K562 (cell line): ENCODE data around the gene TF. TPM values are rescaled to one million over a fixed set of nuclear protein-coding genes. Genes with fewer than 3 reads are reported as not detected.

ENCODE experiments used
- ATAC-seq: fragments of 200-7000 bp; cut with Tn5 transposase; 3 replicates; pipeline ENCODE4 v1.9.1; 2020; ENCODE audit warnings: moderate library complexity
- BruUV-seq: library from RNA; stranded (reverse); fragments of 400-500 nt; replicated peaks from 2 replicates; lab custom pipeline; 2021; lab: Mats Ljungman, UMichigan
- CTCF ChIA-PET: fragments of 300-600 bp; formaldehyde crosslinking; extraction: SDS; loops from one replicate; lab custom pipeline; 2021; ENCODE audit warnings: low intra/inter-chr PET ratio; lab: Yijun Ruan, JAX
- POLR2A ChIA-PET: fragments of 300-600, 350-650 bp; sonication (Branson Sonifier 250); formaldehyde crosslinking; extraction: SDS; loops from one replicate; lab custom pipeline; 2021; ENCODE audit warnings: antibody characterized with exemption, inconsistent platforms; lab: Yijun Ruan, JAX
- DNase-seq, 4 experiments: peaks; one replicate each; pipeline versions ENCODE4 v3.0.0 to v3.0.0-alpha.2; 2011 to 2018; ENCODE audit warnings: low spot score in 3 of 4, mixed read lengths in 3 of 4; ENCODE audit errors: extremely low read depth in 1 of 4
- FAIRE-seq: peaks from 2 replicates; lab custom pipeline; 2011; peaks lifted over from hg19 to GRCh38; lab: Jason Lieb, UNC
- H2AFZ ChIP-seq: 2 replicates; pipeline ENCODE4 v1.6.0; 2011; ENCODE audit warnings: low read depth, low read length, control low read depth, inconsistent platforms
- H3K27ac ChIP-seq: fragments of 200-600 bp; 3 replicates; pipeline ENCODE4 v1.8.0; 2011; ENCODE audit warnings: low read depth, mild to moderate bottlenecking, control low read depth, inconsistent platforms, low read length, moderate library complexity, mixed read lengths; ENCODE audit errors: extremely low read depth
- H3K27me3 ChIP-seq, 2 experiments: fragments of 300-600 bp in 1 of 2; 2 replicates in 1 of 2; 3 replicates in 1 of 2; pipeline versions ENCODE4 v1.6.0 to v1.8.0; 2011; ENCODE audit warnings: inconsistent platforms in 2 of 2, low read length in 2 of 2, mild to moderate bottlenecking in 1 of 2, mixed read lengths in 1 of 2, moderate library complexity in 1 of 2; ENCODE audit not compliant: control insufficient read depth in 2 of 2, insufficient read depth in 2 of 2
- H3K36me3 ChIP-seq: fragments of 300-600 bp; 3 replicates; pipeline ENCODE4 v1.8.0; 2011; ENCODE audit warnings: mild to moderate bottlenecking, low read length, inconsistent platforms; ENCODE audit not compliant: control insufficient read depth, insufficient read depth
- H3K4me1 ChIP-seq, 2 experiments: fragments of 200-600 bp in 1 of 2; replicated peaks in 1 of 2; 2 replicates in 1 of 2; 3 replicates in 1 of 2; pipeline versions ENCODE4 v1.5.1 to v1.8.0; 2011; ENCODE audit warnings: inconsistent platforms in 2 of 2, low read length in 2 of 2, mild to moderate bottlenecking in 1 of 2, mixed read lengths in 1 of 2, moderate library complexity in 1 of 2; ENCODE audit not compliant: control insufficient read depth in 2 of 2, insufficient read depth in 2 of 2
- H3K4me2 ChIP-seq: 2 replicates; pipeline ENCODE4 v1.6.1; 2011; ENCODE audit warnings: low read length, control low read depth, inconsistent platforms, mixed read lengths; ENCODE audit not compliant: insufficient read depth
- H3K4me3 ChIP-seq: fragments of 200-600 bp; sonication (generic), shearing (Covaris generic); 2 replicates; pipeline ENCODE4 v1.5.1; 2016; ENCODE audit warnings: control low read depth, inconsistent platforms
- H3K79me2 ChIP-seq: fragments of 200-600 bp; 3 replicates; pipeline ENCODE4 v1.8.0; 2011; ENCODE audit warnings: low read length, inconsistent platforms; ENCODE audit not compliant: control insufficient read depth, insufficient read depth
- H3K9ac ChIP-seq, 2 experiments: 2 replicates each; pipeline versions ENCODE4 v1.6.0 to v1.6.1; 2011; ENCODE audit warnings: low read depth in 2 of 2, low read length in 2 of 2, control low read depth in 1 of 2, inconsistent platforms in 1 of 2, mild to moderate bottlenecking in 1 of 2, mixed read lengths in 1 of 2; ENCODE audit not compliant: insufficient read depth in 1 of 2
- H3K9me1 ChIP-seq: one replicate; pipeline ENCODE4 v1.6.0; 2011; ENCODE audit warnings: inconsistent platforms, mild to moderate bottlenecking, low read length, moderate library complexity; ENCODE audit not compliant: control insufficient read depth, insufficient read depth
- H3K9me3 ChIP-seq: replicated peaks from 2 replicates; pipeline ENCODE4 v1.5.1; 2011; ENCODE audit warnings: low read depth, low read length, inconsistent platforms; ENCODE audit not compliant: control insufficient read depth, insufficient read depth
- H4K20me1 ChIP-seq: replicated peaks from 2 replicates; pipeline ENCODE4 v1.6.1; 2011; ENCODE audit warnings: low read length, inconsistent platforms, mixed read lengths; ENCODE audit not compliant: control insufficient read depth, insufficient read depth
- HMBOX1 ChIP-seq: sonication (generic); IDR thresholded peaks from 2 replicates; pipeline ENCODE4 v1.6.1; 2016
- OTX1 ChIP-seq: fragments of 450-650 bp; formaldehyde crosslinking; IDR thresholded peaks from 2 replicates; pipeline ENCODE4 v1.4.0; 2022; ENCODE audit warnings: mild to moderate bottlenecking
- SPI1 ChIP-seq: IDR thresholded peaks from 2 replicates; pipeline ENCODE4 v1.6.1; 2011; ENCODE audit warnings: low read depth, low read length, control low read depth, borderline replicate concordance
- SRSF9 ChIP-seq: fragments of 200-400 bp; formaldehyde crosslinking; IDR thresholded peaks from 2 replicates; pipeline ENCODE4 v1.6.1; 2017; ENCODE audit warnings: low read depth, low read length, borderline replicate concordance
- XRCC5 ChIP-seq: fragments of 200-400 bp; formaldehyde crosslinking; IDR thresholded peaks from 2 replicates; pipeline ENCODE4 v1.6.1; 2017; ENCODE audit warnings: low read depth, mild to moderate bottlenecking, low read length
- WGBS: fragments of 100-300 bp; shearing (Covaris generic); methylation state at CpG from one replicate; pipeline ENCODE4 v1.1.6; 2016; ENCODE audit warnings: low coverage, mixed read lengths; ENCODE audit not compliant: insufficient coverage; ENCODE audit errors: missing lambda C conversion rate; 5-methylcytosine and 5-hydroxymethylcytosine counted together
- in situ Hi-C: fragments of 300-500 bp; cut with MboI; formaldehyde crosslinking; loops from 4 replicates; pipeline ENCODE4 v1.15.0; 2018; ENCODE audit warnings: inconsistent platforms, mixed read lengths
- intact Hi-C: fragments of 100-400 bp; cut with micrococcal nuclease; formaldehyde crosslinking; loops from 2 replicates; pipeline ENCODE4 v1.14.2; 2022
- polyA plus RNA-seq, 8 experiments: library from polyadenylated mRNA; depleted of rRNA in 4 of 8; stranded (reverse) in 5 of 8; unstranded in 3 of 8; fragments of >200 nt; fragmentation: Nextera tagmentation in 2 of 8; fragmentation: Illumina TruSeq in 1 of 8; extraction: Ambion mirVana in 2 of 8; extraction: Trizol in 1 of 8; gene quantifications; 2 replicates each; pipeline versions ENCODE4 v1.2.1 to v1.2.3, GENCODE V29; 2011 to 2014; ENCODE audit warnings: inconsistent platforms in 1 of 8, missing spikeins in 1 of 8
- total RNA-seq, 7 experiments: library from RNA; depleted of rRNA in 6 of 7; stranded (reverse); fragments of >200 nt in 6 of 7; fragmentation: Illumina TruSeq in 2 of 7; extraction: Trizol in 2 of 7; gene quantifications; 2 replicates each; pipeline versions ENCODE4 v1.2.1 to v1.2.3, GENCODE V29; 2011 to 2021; ENCODE audit warnings: low replicate concordance in 1 of 7

TF gene
- total and polyA plus RNA-seq, 9 of the 15 experiments (the other 6 are each of a cell fraction or from before 2014, with no cell fraction given) = 0.09 to 9.2 (median 3.1) TPM

- no peak overlapping the region for H3K27ac ChIP-seq
- peaks cover 3% of the 10 kb centered on the region; the same call in 1 of the 2 replicates for H3K9me3 ChIP-seq
- WGBS = 0% methylated on average over 1 of the region's 1 CpG
- no peaks in the 10 kb centered on the region for H3K79me2 ChIP-seq
- ChIA-PET POLR2A (interaction anchor here (0.9 kb wide), 1 partner anchor 26 kb away, joined by 3 read pairs; no protein-coding TSS in a partner anchor), CTCF (no interaction called here)
- H3K4me1 ChIP-seq = no peaks in the 10 kb centered on the region
- BruUV-seq = no TSS peak
- DNase-seq (no peak), ATAC-seq (no peak), FAIRE-seq (no peak)
- intact Hi-C loops (no loop called here), in situ Hi-C loops (no loop called here)
- no peak overlapping the region for H3K9ac ChIP-seq
- H2AFZ ChIP-seq = no peak overlapping the region
- no peaks in the 10 kb centered on the region for H3K9me1 ChIP-seq
- H4K20me1 ChIP-seq = no peaks in the 10 kb centered on the region
- H3K36me3 ChIP-seq = no peaks in the 10 kb centered on the region
- H3K27me3 ChIP-seq = no peaks in the 10 kb centered on the region
- TF ChIP-seq OTX1 (CRISPR knock-in tag) (no peak), HMBOX1 (peak; percentile 69), SRSF9 (no peak), XRCC5 (no peak), SPI1 (peak; percentile 28; the same call in 1 of the 2 replicates)
- no peak overlapping the region for H3K4me3 ChIP-seq
- no peak overlapping the region for H3K4me2 ChIP-seq
Measured at GRCh38 chr3:133734305-133734704, 11.9 kb upstream of the TF start.
